HepG2 (cell line): ENCODE measurements around the gene PCDHGC5. TPM values are rescaled to one million over a fixed set of nuclear protein-coding genes. Genes with fewer than 3 reads are reported as not detected.

Experiments
- ATAC-seq: fragments of 200-7000 bp; cut with Tn5 transposase; 3 replicates; pipeline ENCODE4 v1.9.1; 2020; ENCODE audit warnings: mild to moderate bottlenecking, moderate library complexity
- BruUV-seq: library from RNA; stranded (reverse); fragments of 400-500 nt; replicated peaks from 2 replicates; lab custom pipeline; 2021; lab: Mats Ljungman, UMichigan
- CTCF ChIA-PET: fragments of 300-600 bp; formaldehyde crosslinking; extraction: SDS; loops from one replicate; lab custom pipeline; 2021; ENCODE audit warnings: low total read pairs, inconsistent platforms, low intra/inter-chr PET ratio; lab: Yijun Ruan, JAX
- POLR2A ChIA-PET: fragments of 350-600 bp; sonication (Branson Sonifier 250); formaldehyde crosslinking; loops from one replicate; lab custom pipeline; 2020; ENCODE audit warnings: antibody characterized with exemption, inconsistent platforms; lab: Yijun Ruan, JAX
- DNase-seq: peaks from one replicate; pipeline ENCODE4 v3.0.0-alpha.2; 2015; ENCODE audit warnings: low spot score
- FAIRE-seq: peaks from 3 replicates; lab custom pipeline; 2011; peaks lifted over from hg19 to GRCh38; lab: Jason Lieb, UNC
- H2AFZ ChIP-seq: one replicate; pipeline ENCODE4 v1.6.1; 2011; ENCODE audit warnings: low read length, inconsistent platforms
- H3K27ac ChIP-seq: fragments of 300-600 bp; 3 replicates; pipeline ENCODE4 v1.8.0; 2011; ENCODE audit warnings: mixed run types, mild to moderate bottlenecking, mixed read lengths, low read length, inconsistent platforms; ENCODE audit not compliant: insufficient read depth; ENCODE audit errors: extremely low read length
- H3K27me3 ChIP-seq, 2 experiments: fragments of 200-600 bp in 1 of 2; 2 replicates in 1 of 2; 3 replicates in 1 of 2; pipeline versions ENCODE4 v1.6.0 to v1.8.0; 2011; ENCODE audit warnings: low read length in 2 of 2, mild to moderate bottlenecking in 2 of 2, moderate library complexity in 2 of 2, inconsistent platforms in 1 of 2; ENCODE audit not compliant: insufficient read depth in 2 of 2, control insufficient read depth in 1 of 2
- H3K36me3 ChIP-seq, 2 experiments: fragments of 200-600 bp in 1 of 2; replicated peaks in 1 of 2; 2 replicates in 1 of 2; 3 replicates in 1 of 2; pipeline versions ENCODE4 v1.5.1 to v1.8.0; 2011; ENCODE audit warnings: low read length in 2 of 2, inconsistent platforms in 1 of 2; ENCODE audit not compliant: insufficient read depth in 2 of 2, control insufficient read depth in 1 of 2
- H3K4me1 ChIP-seq: 2 replicates; pipeline ENCODE4 v1.5.1; 2012; ENCODE audit warnings: low read length, inconsistent platforms; ENCODE audit not compliant: insufficient read depth
- H3K4me2 ChIP-seq: 2 replicates; pipeline ENCODE4 v1.6.0; 2011; ENCODE audit warnings: low read depth, low read length, inconsistent platforms
- H3K4me3 ChIP-seq, 3 experiments: fragments of 200-600 bp in 1 of 3; sonication (generic), shearing (Covaris generic) in 1 of 3; replicated peaks in 1 of 3; 2 replicates each; pipeline ENCODE4 v1.5.1; 2011 to 2016; ENCODE audit warnings: low read length in 3 of 3, inconsistent platforms in 2 of 3, low read depth in 2 of 3, mild to moderate bottlenecking in 2 of 3, control low read depth in 1 of 3, mixed read lengths in 1 of 3; ENCODE audit not compliant: insufficient read depth in 1 of 3
- H3K79me2 ChIP-seq: one replicate; pipeline ENCODE4 v1.6.1; 2011; ENCODE audit warnings: low read length, inconsistent platforms; ENCODE audit not compliant: insufficient read depth
- H3K9ac ChIP-seq: 2 replicates; pipeline ENCODE4 v1.6.0; 2011; ENCODE audit warnings: mild to moderate bottlenecking, low read depth, low read length, inconsistent platforms; ENCODE audit not compliant: insufficient read depth
- H3K9me3 ChIP-seq: 2 replicates; pipeline ENCODE4 v1.5.1; 2012; ENCODE audit warnings: mild to moderate bottlenecking, low read length
- H4K20me1 ChIP-seq: 2 replicates; pipeline ENCODE4 v1.6.0; 2011; ENCODE audit warnings: inconsistent platforms, mild to moderate bottlenecking, low read length, moderate library complexity; ENCODE audit not compliant: insufficient read depth
- E2F1 ChIP-seq: sonication (generic); formaldehyde crosslinking; IDR thresholded peaks from 2 replicates; pipeline ENCODE4 v1.5.0; 2020; ENCODE audit warnings: missing genetic modification reagents
- FOXP1 ChIP-seq, 2 experiments: fragments of 450-650 bp in 1 of 2; IDR thresholded peaks; 2 replicates each; pipeline ENCODE4 v1.6.1; 2017 to 2018; ENCODE audit warnings: antibody characterized with exemption in 1 of 2
- HOXA9 ChIP-seq: sonication (generic); formaldehyde crosslinking; IDR thresholded peaks from 2 replicates; pipeline ENCODE4 v1.8.1; 2022; ENCODE audit warnings: missing genetic modification reagents, mild to moderate bottlenecking, moderate library complexity, borderline replicate concordance
- KLF16 ChIP-seq, 2 experiments: sonication (generic) in 1 of 2; formaldehyde crosslinking in 1 of 2; IDR thresholded peaks; 2 replicates each; pipeline versions ENCODE4 v1.6.1 to v1.8.0; 2016 to 2023; ENCODE audit warnings: missing genetic modification reagents in 2 of 2, missing compliant biosample characterization in 1 of 2
- MYC ChIP-seq: sonication (generic); formaldehyde crosslinking; IDR thresholded peaks from 2 replicates; pipeline ENCODE4 v1.9.0; 2021; ENCODE audit warnings: missing genetic modification reagents, borderline replicate concordance
- MYNN ChIP-seq: sonication (generic); formaldehyde crosslinking; IDR thresholded peaks from 2 replicates; pipeline ENCODE4 v1.4.0; 2020; ENCODE audit warnings: mild to moderate bottlenecking, low read depth, missing genetic modification reagents
- POLR2A ChIP-seq, 2 experiments: IDR thresholded peaks; 2 replicates each; pipeline ENCODE4 v1.6.1; 2011; ENCODE audit warnings: low read depth in 2 of 2, low read length in 2 of 2, mild to moderate bottlenecking in 1 of 2, moderate library complexity in 1 of 2; ENCODE audit not compliant: insufficient read depth in 1 of 2
- SMAD9 ChIP-seq: sonication (generic); formaldehyde crosslinking; IDR thresholded peaks from 2 replicates; pipeline ENCODE4 v1.5.1; 2020; ENCODE audit warnings: mild to moderate bottlenecking, missing genetic modification reagents
- WIZ ChIP-seq: sonication (generic); formaldehyde crosslinking; IDR thresholded peaks from 2 replicates; pipeline ENCODE4 v1.5.1; 2020; ENCODE audit warnings: mild to moderate bottlenecking, missing genetic modification reagents
- YEATS4 ChIP-seq: sonication (generic); formaldehyde crosslinking; IDR thresholded peaks from 2 replicates; pipeline ENCODE4 v1.4.0; 2020; ENCODE audit warnings: missing genetic modification reagents, borderline replicate concordance
- ZBTB34 ChIP-seq: sonication (generic); formaldehyde crosslinking; IDR thresholded peaks from 2 replicates; pipeline ENCODE4 v1.8.0; 2022; ENCODE audit warnings: mild to moderate bottlenecking, missing genetic modification reagents
- ZBTB44 ChIP-seq: sonication (generic); formaldehyde crosslinking; IDR thresholded peaks from 2 replicates; pipeline ENCODE4 v1.4.0; 2020; ENCODE audit warnings: missing genetic modification reagents
- ZNF160 ChIP-seq: sonication (generic); formaldehyde crosslinking; IDR thresholded peaks from 2 replicates; pipeline ENCODE4 v1.8.0; 2022; ENCODE audit warnings: mild to moderate bottlenecking, inconsistent platforms, missing genetic modification reagents
- ZNF30 ChIP-seq: sonication (generic); formaldehyde crosslinking; IDR thresholded peaks from 2 replicates; pipeline ENCODE4 v1.5.0; 2020; ENCODE audit warnings: mild to moderate bottlenecking, missing genetic modification reagents
- ZNF44 ChIP-seq: sonication (generic); formaldehyde crosslinking; IDR thresholded peaks from 2 replicates; pipeline ENCODE4 v1.5.1; 2020; ENCODE audit warnings: mild to moderate bottlenecking, missing genetic modification reagents
- ZNF501 ChIP-seq: sonication (generic); formaldehyde crosslinking; IDR thresholded peaks from 2 replicates; pipeline ENCODE4 v1.5.1; 2020; ENCODE audit warnings: mild to moderate bottlenecking, moderate library complexity, missing genetic modification reagents
- ZNF550 ChIP-seq: sonication (generic); formaldehyde crosslinking; IDR thresholded peaks from 2 replicates; pipeline ENCODE4 v1.4.0; 2020; ENCODE audit warnings: mild to moderate bottlenecking, missing genetic modification reagents, borderline replicate concordance
- ZNF552 ChIP-seq: sonication (generic); formaldehyde crosslinking; IDR thresholded peaks from 2 replicates; pipeline ENCODE4 v1.9.0; 2022; ENCODE audit warnings: missing genetic modification reagents, mild to moderate bottlenecking, borderline replicate concordance
- ZNF660 ChIP-seq: sonication (generic); formaldehyde crosslinking; IDR thresholded peaks from 2 replicates; pipeline ENCODE4 v1.5.1; 2020; ENCODE audit warnings: mild to moderate bottlenecking, low read depth, missing genetic modification reagents, borderline replicate concordance
- ZNF878 ChIP-seq: sonication (generic); formaldehyde crosslinking; IDR thresholded peaks from 2 replicates; pipeline ENCODE4 v1.8.1; 2023; ENCODE audit warnings: mild to moderate bottlenecking, missing genetic modification reagents, moderate library complexity
- WGBS: methylation state at CpG from one replicate; pipeline ENCODE4 v1.1.6; 2017; ENCODE audit warnings: low lambda C conversion rate; 5-methylcytosine and 5-hydroxymethylcytosine counted together
- in situ Hi-C: cut with HindIII; loops from 2 replicates; pipeline ENCODE4 v1.10.0; 2017; ENCODE audit warnings: low pct_unique_long_range_greater_than_20kb; ENCODE audit not compliant: extremely low pct_ligation_motif_present
- intact Hi-C: fragments of 100-400 bp; cut with micrococcal nuclease; formaldehyde crosslinking; loops from one replicate; pipeline ENCODE4 v1.10.0; 2022; ENCODE audit not compliant: unreplicated experiment
- polyA plus RNA-seq, 8 experiments: library from polyadenylated mRNA; depleted of rRNA in 3 of 8; stranded (reverse) in 7 of 8; unstranded in 1 of 8; fragments of >200 nt; fragmentation: Illumina TruSeq in 4 of 8; extraction: Trizol in 4 of 8; gene quantifications; 2 replicates each; pipeline versions ENCODE4 v1.2.1 to v1.2.3, GENCODE V29; 2011 to 2016; ENCODE audit warnings: low read depth in 4 of 8, missing spikeins in 1 of 8, mixed read lengths in 1 of 8; ENCODE audit not compliant: insufficient read depth in 1 of 8
- total RNA-seq, 5 experiments: library from RNA; depleted of rRNA; stranded (reverse); fragments of >200 nt; fragmentation: Illumina TruSeq; extraction: Trizol; gene quantifications; 2 replicates each; pipeline ENCODE4 v1.2.3, GENCODE V29; 2016; ENCODE audit warnings: low read depth in 1 of 5

The PCDHGC5 gene
- total and polyA plus RNA-seq, 2 of the 13 experiments (the other 11 are each of a cell fraction or from before 2014, with no cell fraction given): 0.03 TPM; not detected in 1

GRCh38 chr5:141521244-141521781 is 32.4 kb downstream of the PCDHGC5 start (continued):
- TF ChIP-seq ZNF501 (CRISPR knock-in tag) (no peak), KLF16 (CRISPR knock-in tag; IDR thresholded peaks at IDR 0.05) (no peak), FOXP1 (IDR thresholded peaks at IDR 0.05) (no peak), FOXP1 (CRISPR knock-in tag; IDR thresholded peaks at IDR 0.05) (peak; percentile 32; the same call in 1 of the 2 replicates), SMAD9 (CRISPR knock-in tag) (no peak)

GRCh38 chr5:141522301-141522700 is 33.4 kb downstream of the PCDHGC5 start:
- Histone ChIP-seq H3K36me3 (peaks cover 30 to 78% of the 10 kb centered on the region in 2 experiments), H4K20me1 (peaks cover 5% of the 10 kb centered on the region; the same call in 1 of the 2 replicates), H2AFZ (no peak overlapping the region), H3K79me2 (no peaks in the 10 kb centered on the region), H3K4me2 (no peak overlapping the region), H3K4me1 (peaks cover 42% of the 10 kb centered on the region), H3K27ac (no peak overlapping the region), H3K27me3 (no peaks in the 10 kb centered on the region), H3K4me3 (no peak overlapping the region), H3K9me3 (no peaks in the 10 kb centered on the region), H3K9ac (no peak overlapping the region)
- ATAC-seq (no peak), DNase-seq (no peak), FAIRE-seq (no peak)
- ChIA-PET POLR2A (no interaction called here), CTCF (no interaction called here)
- in situ Hi-C loops: loop anchor here (5.0 to 10.0 kb wide), 2 partner anchors 105 to 168 kb away; partner anchors contain the start of genes PCDHGA4, PCDHGB1, PCDHGB2 and PCDHGB7
- intact Hi-C loops: loop anchor here (5.0 to 10.0 kb wide), 2 partner anchors 168 to 300 kb away; partner anchors contain the start of genes PCDHB14, PCDHGA4, PCDHGB1 and PCDHGB2
- 96% methylated on average over 2 of the region's 2 CpGs for WGBS
- BruUV-seq: no TSS peak
- TF ChIP-seq ZNF878 (CRISPR knock-in tag): no peak
- TF ChIP-seq ZNF44 (CRISPR knock-in tag): no peak
- no peak for TF ChIP-seq ZNF160 (CRISPR knock-in tag)
- no peak for TF ChIP-seq ZNF550 (CRISPR knock-in tag)
- no peak for TF ChIP-seq ZBTB34 (CRISPR knock-in tag)
- TF ChIP-seq MYC (CRISPR knock-in tag): no peak
- no peak for TF ChIP-seq WIZ (CRISPR knock-in tag)
- no peak for TF ChIP-seq ZNF660 (CRISPR knock-in tag)
- TF ChIP-seq ZBTB44: no peak
- no peak for TF ChIP-seq MYNN
- no peak for TF ChIP-seq ZNF30 (CRISPR knock-in tag)
- no peak for TF ChIP-seq POLR2A (IDR thresholded peaks at IDR 0.05; ENCODE audit: insufficient read depth in 1 of 2, low read depth in 2 of 2, low read length in 2 of 2)
- no peak for TF ChIP-seq FOXP1 (IDR thresholded peaks at IDR 0.05)
- no peak for TF ChIP-seq FOXP1 (CRISPR knock-in tag; IDR thresholded peaks at IDR 0.05)
- no peak for TF ChIP-seq HOXA9
- TF ChIP-seq E2F1 (CRISPR knock-in tag): no peak
- TF ChIP-seq ZNF552 (CRISPR knock-in tag): no peak
- no peak for TF ChIP-seq YEATS4 (CRISPR knock-in tag)
